ENCODE data around the gene FAM89A. TPM values are rescaled to one million over a fixed set of nuclear protein-coding genes. Genes with fewer than 3 reads are reported as not detected.

FAM89A gene
- total and polyA plus RNA-seq, 9 of the 15 experiments (the other 6 are each of a cell fraction or from before 2014, with no cell fraction given): 8.7 to 66.2 (median 43.3) TPM

- TF ChIP-seq MXD1 (CRISPR knock-in tag; IDR thresholded peaks at IDR 0.05; ENCODE audit: borderline replicate concordance, poor library complexity, severe bottlenecking): no peak
- TF ChIP-seq SMAD3 (CRISPR knock-in tag; conservative IDR thresholded peaks at IDR 0.05): no peak
- peak in 1 of 2 experiments; percentile 83; a peak in 2 of 4 replicates for TF ChIP-seq TEAD1 (CRISPR knock-in tag; IDR thresholded peaks at IDR 0.05)
- TF ChIP-seq HOXB6 (CRISPR knock-in tag; IDR thresholded peaks at IDR 0.05; ENCODE audit: borderline replicate concordance): no peak
- TF ChIP-seq WHSC1 (IDR thresholded peaks at IDR 0.05; ENCODE audit: low read length): no peak
- no peak for TF ChIP-seq FOXO4 (CRISPR knock-in tag; IDR thresholded peaks at IDR 0.05)
- 0 out of 2 replicates have a peak, but pooled peaks have one; percentile 41 for TF ChIP-seq TEAD4 (IDR thresholded peaks at IDR 0.05; ENCODE audit: low read length)
- TF ChIP-seq TEAD4 (CRISPR knock-in tag; IDR thresholded peaks at IDR 0.05; ENCODE audit: borderline replicate concordance): no peak
- no peak for TF ChIP-seq ESRRB (CRISPR knock-in tag; IDR thresholded peaks at IDR 0.05; ENCODE audit: borderline replicate concordance)
- TF ChIP-seq ZNF316 (IDR thresholded peaks at IDR 0.05): no peak
- no peak for TF ChIP-seq HLTF (IDR thresholded peaks at IDR 0.05)
- TF ChIP-seq ELK3 (CRISPR knock-in tag; IDR thresholded peaks at IDR 0.05): no peak
- peak; percentile 81 for TF ChIP-seq ZNF239 (CRISPR knock-in tag; IDR thresholded peaks at IDR 0.05)
- TF ChIP-seq NCOA1 (IDR thresholded peaks at IDR 0.05; ENCODE audit: low read depth): no peak
- no peak for TF ChIP-seq UBTF (IDR thresholded peaks at IDR 0.05; ENCODE audit: borderline replicate concordance in 1 of 2, low read depth in 2 of 2, low read length in 2 of 2)
- no peak for TF ChIP-seq NCOA4 (IDR thresholded peaks at IDR 0.05; ENCODE audit: partially characterized antibody)
- 0 out of 2 replicates have a peak, but pooled peaks have one; percentile 7 for TF ChIP-seq ZNF175 (CRISPR knock-in tag; IDR thresholded peaks at IDR 0.05; ENCODE audit: low read depth)
- no peak for TF ChIP-seq CREB5 (CRISPR knock-in tag; IDR thresholded peaks at IDR 0.05)
These were observed 2.2 kb downstream of the FAM89A start (continued) for GRCh38 chr1:231037585-231038517.

Measured in K562 (cell line).